Fibroblast of pulmonary artery (primary cell): ENCODE data around the gene GPRASP3.

ENCODE experiments used
- DNase-seq: peaks from one replicate; pipeline ENCODE4 v3.0.0-alpha.2; 2010; ENCODE audit warnings: low read depth
- H3K4me3 ChIP-seq: replicated peaks from 2 replicates; pipeline ENCODE4 v1.5.1; 2011; ENCODE audit warnings: low read depth, mild to moderate bottlenecking, control low read depth, low read length, moderate library complexity
- CTCF ChIP-seq: IDR thresholded peaks from 2 replicates; pipeline ENCODE4 v1.5.1; 2011; ENCODE audit warnings: mild to moderate bottlenecking, control low read depth, low read length, inconsistent platforms; ENCODE audit errors: missing control alignments

GPRASP3 gene

GRCh38 chrX:102697494-102697893 lies 23.0 kb upstream of the GPRASP3 start:
- peak; percentile 72 for DNase-seq
- no peak overlapping the region for H3K4me3 ChIP-seq
- TF ChIP-seq CTCF: no peak

- TF ChIP-seq CTCF: no peak
- no peak overlapping the region for H3K4me3 ChIP-seq
- DNase-seq: no peak
Observed at GRCh38 chrX:102708900-102709299, 11.6 kb upstream of the GPRASP3 start.

GRCh38 chrX:102711872-102712215 lies 8.7 kb upstream of the GPRASP3 start:
- TF ChIP-seq CTCF: no peak
- H3K4me3 ChIP-seq: peak overlapping the region; percentile 66
- no peak for DNase-seq

GRCh38 chrX:102712216-102712966 lies 8.2 kb upstream of the GPRASP3 start, which contains the start of gene GPRASP2:
TSS of gene GPRASP2 (plus strand) at chrX:102712448. CDS start at chrX:102714870, 2,422 bp downstream.
- TF ChIP-seq CTCF: no peak
- H3K4me3 ChIP-seq: peak within 1 kb of the TSS; percentile 66
- DNase-seq: no peak

- peak overlapping the region; percentile 66 for H3K4me3 ChIP-seq
- peak; percentile 68 for DNase-seq
- peak; percentile 64 for TF ChIP-seq CTCF
Observed at GRCh38 chrX:102712981-102713625, 7.4 kb upstream of the GPRASP3 start.

GRCh38 chrX:102714994-102715393 lies 5.5 kb upstream of the GPRASP3 start:
- TF ChIP-seq CTCF: no peak
- no peak for DNase-seq
- H3K4me3 ChIP-seq: no peak overlapping the region
